HEK293T (cell line): Measurements from ENCODE around the gene EXOC1.

Experiments
- CTBP1 ChIP-seq: fragments of 450-650 bp; IDR thresholded peaks from 2 replicates; pipeline ENCODE4 v1.6.1; 2016; ENCODE audit warnings: borderline replicate concordance
- ELF4 ChIP-seq: fragments of 450-650 bp; IDR thresholded peaks from 2 replicates; pipeline ENCODE4 v1.6.1; 2017; ENCODE audit warnings: antibody characterized with exemption
- FOXM1 ChIP-seq: fragments of 450-650 bp; IDR thresholded peaks from 2 replicates; pipeline ENCODE4 v1.6.1; 2017; ENCODE audit warnings: mild to moderate bottlenecking, borderline replicate concordance
- NFRKB ChIP-seq: fragments of 450-650 bp; IDR thresholded peaks from 2 replicates; pipeline ENCODE4 v1.6.1; 2016; ENCODE audit warnings: mild to moderate bottlenecking, moderate library complexity
- PKNOX1 ChIP-seq: fragments of 450-650 bp; IDR thresholded peaks from 2 replicates; pipeline ENCODE4 v1.6.1; 2016

- TF ChIP-seq FOXM1 (no peak), CTBP1 (no peak), NFRKB (no peak), ELF4 (no peak), PKNOX1 (no peak)
Observed at GRCh38 chr4:55939421-55939820, 86.0 kb downstream of the EXOC1 start.
